ENCODE measurements around the gene GPR89B.
"Not testable (repeated sequence)": the region's sequence is repeated elsewhere in the genome, so short reads cannot be mapped to it uniquely, and the experiment has no call there.

Gene GPR89B

GRCh38 chr1:147928236-147929132, at the start of gene GPR89B:
Gene GPR89B, plus strand, starts transcription at chr1:147928420. Its CDS starts 117 bp downstream, at chr1:147928537.
- FAIRE-seq, result peak; percentile 99

GRCh38 chr1:147879911-147880310, 48.3 kb upstream of the GPR89B start:
- no peak for FAIRE-seq
- no peak for DNase-seq (ENCODE audit: insufficient read length, low spot score)

More at GRCh38 chr1:147928236-147929132, at the start of gene GPR89B:
- DNase-seq (ENCODE audit: insufficient read length, low spot score), result peak; percentile 25

- DNase-seq (ENCODE audit: insufficient read length, low spot score) (no peak), FAIRE-seq (no peak)
Observed at GRCh38 chr1:147882535-147882934, 45.7 kb upstream of the GPR89B start.

GRCh38 chr1:147890177-147890790, 37.9 kb upstream of the GPR89B start:
- peak; percentile 60 for FAIRE-seq
- DNase-seq (ENCODE audit: insufficient read length, low spot score), result peak; percentile 30

GRCh38 chr1:147891088-147891487, 37.1 kb upstream of the GPR89B start:
- DNase-seq (ENCODE audit: insufficient read length, low spot score) (no peak), FAIRE-seq (no peak)

GRCh38 chr1:147892216-147892615, 36.0 kb upstream of the GPR89B start:
- no peak for FAIRE-seq
- no peak for DNase-seq (ENCODE audit: insufficient read length, low spot score)

- FAIRE-seq (peak; percentile 95), DNase-seq (ENCODE audit: insufficient read length, low spot score) (peak; percentile 15)
Observed at GRCh38 chr1:147892731-147893214, 35.4 kb upstream of the GPR89B start.

GRCh38 chr1:147895123-147895522, 33.1 kb upstream of the GPR89B start:
- peak; percentile 4 for FAIRE-seq
- DNase-seq (ENCODE audit: insufficient read length, low spot score), result no peak

- FAIRE-seq (no peak), DNase-seq (ENCODE audit: insufficient read length, low spot score) (no peak)
Observed at GRCh38 chr1:147897029-147897752, 31.0 kb upstream of the GPR89B start.

- no peak for FAIRE-seq
- DNase-seq (ENCODE audit: insufficient read length, low spot score), result no peak
Observed at GRCh38 chr1:147897789-147898188, 30.4 kb upstream of the GPR89B start.

- FAIRE-seq (no peak), DNase-seq (ENCODE audit: insufficient read length, low spot score) (no peak)
Observed at GRCh38 chr1:147902253-147902845, 25.9 kb upstream of the GPR89B start, which contains the start of gene GJA8. Gene GJA8, plus strand, starts transcription at chr1:147902795. Its CDS starts 5,161 bp downstream, at chr1:147907956.

- no peak for DNase-seq (ENCODE audit: insufficient read length, low spot score)
- FAIRE-seq, result no peak
Observed at GRCh38 chr1:147904726-147905125, 23.5 kb upstream of the GPR89B start.

- FAIRE-seq (no peak), DNase-seq (ENCODE audit: insufficient read length, low spot score) (no peak)
Observed at GRCh38 chr1:147907786-147908509, 20.3 kb upstream of the GPR89B start.

GRCh38 chr1:147912553-147912952, 15.7 kb upstream of the GPR89B start:
- no peak for FAIRE-seq

GRCh38 chr1:147913362-147913942, 14.8 kb upstream of the GPR89B start:
- FAIRE-seq, result no peak
- DNase-seq (ENCODE audit: insufficient read length, low spot score), result no peak

More at GRCh38 chr1:147912553-147912952, 15.7 kb upstream of the GPR89B start:
- no peak for DNase-seq (ENCODE audit: insufficient read length, low spot score)

GRCh38 chr1:147919896-147920295, 8.3 kb upstream of the GPR89B start:
- FAIRE-seq (no peak), DNase-seq (ENCODE audit: insufficient read length, low spot score) (no peak)

- no peak for FAIRE-seq
- DNase-seq (ENCODE audit: insufficient read length, low spot score), result no peak
Observed at GRCh38 chr1:147924813-147925212, 3.4 kb upstream of the GPR89B start.

GRCh38 chr1:147927215-147927614, 1.0 kb upstream of the GPR89B start:
- not testable (repeated sequence) for DNase-seq (ENCODE audit: insufficient read length, low spot score); FAIRE-seq

GRCh38 chr1:147927689-147928088, 531 bp upstream of the GPR89B start:
- not testable (repeated sequence) for FAIRE-seq; DNase-seq (ENCODE audit: insufficient read length, low spot score)
